GM19099 (cell line): ENCODE data around the gene DVL1.
A peak's percentile ranks its signal among the peaks of the same experiment; 100 is the strongest.

Experiments
- POLR2A ChIP-seq: IDR thresholded peaks from 3 replicates; pipeline ENCODE4 v1.6.1; 2011; ENCODE audit warnings: low read depth; ENCODE audit not compliant: insufficient read length; ENCODE audit errors: extremely low read depth

DVL1 gene

GRCh38 chr1:1349256-1350012 is at the start of gene DVL1:
TSS of gene DVL1 (minus strand) at chr1:1349418. CDS start at chr1:1349065, 353 bp downstream.
- peak; percentile 86 for TF ChIP-seq POLR2A

- no peak for TF ChIP-seq POLR2A
These were observed 49.5 kb upstream of the DVL1 start for GRCh38 chr1:1398677-1399186.

- no peak for TF ChIP-seq POLR2A
These were observed 48.8 kb upstream of the DVL1 start for GRCh38 chr1:1397839-1398523.

- no peak for TF ChIP-seq POLR2A
These were observed 45.9 kb upstream of the DVL1 start for GRCh38 chr1:1395166-1395565.

- no peak for TF ChIP-seq POLR2A
These were observed 44.9 kb upstream of the DVL1 start for GRCh38 chr1:1394116-1394515.

- no peak for TF ChIP-seq POLR2A
These were observed 44.2 kb upstream of the DVL1 start for GRCh38 chr1:1393428-1393827.

GRCh38 chr1:1393014-1393413 is 43.8 kb upstream of the DVL1 start:
- TF ChIP-seq POLR2A = no peak

GRCh38 chr1:1391225-1391624 is 42.0 kb upstream of the DVL1 start:
- TF ChIP-seq POLR2A = no peak

GRCh38 chr1:1390675-1391074 is 41.5 kb upstream of the DVL1 start:
- TF ChIP-seq POLR2A = no peak

- TF ChIP-seq POLR2A = no peak
These were observed 38.9 kb upstream of the DVL1 start for GRCh38 chr1:1388078-1388472.

- no peak for TF ChIP-seq POLR2A
These were observed 38.2 kb upstream of the DVL1 start for GRCh38 chr1:1387098-1388077.

- no peak for TF ChIP-seq POLR2A
These were observed 36.7 kb upstream of the DVL1 start for GRCh38 chr1:1385931-1386330.

- TF ChIP-seq POLR2A = no peak
These were observed 32.1 kb upstream of the DVL1 start for GRCh38 chr1:1381294-1381693.

- no peak for TF ChIP-seq POLR2A
These were observed 31.6 kb upstream of the DVL1 start for GRCh38 chr1:1380860-1381259.
